ENCODE measurements around the gene RETREG2. TPM values are rescaled to one million over a fixed set of nuclear protein-coding genes. Genes with fewer than 3 reads are reported as not detected.

RETREG2 gene
- total RNA-seq, 1 experiment from 2014 or later: 46.7 TPM

DNA sequence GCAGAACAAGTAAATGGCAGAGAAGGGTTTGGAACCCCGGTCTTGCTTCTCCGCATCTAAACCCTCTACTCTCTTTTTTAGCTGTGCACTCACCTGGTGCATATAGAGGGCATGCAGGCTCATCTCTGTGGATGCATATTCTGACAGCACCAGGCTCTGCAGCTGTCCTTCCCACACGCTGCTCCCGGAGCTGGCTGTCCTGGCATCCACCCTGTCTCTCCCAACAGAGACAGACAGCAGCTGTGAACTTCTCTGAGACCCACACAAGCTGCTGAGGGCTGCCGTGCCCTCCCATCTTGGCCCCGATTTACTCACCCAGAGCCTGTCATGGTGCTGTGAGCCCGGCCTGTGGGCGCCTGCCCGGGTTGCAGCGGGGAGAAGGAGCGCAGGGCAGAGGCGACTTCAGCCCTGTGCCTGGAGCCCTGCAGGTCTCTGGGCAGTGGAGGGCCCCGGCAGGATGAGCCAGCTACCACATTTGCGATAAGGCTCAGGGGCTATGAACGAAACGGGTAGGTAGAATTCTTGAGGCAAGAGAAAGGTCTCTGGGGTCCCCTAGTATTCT is 44.0 kb downstream of the RETREG2 start:
- no peak overlapping the region for H3K9ac ChIP-seq (ENCODE audit: extremely low read depth, insufficient read length, low read length)
- H2BK15ac ChIP-seq (ENCODE audit: low read depth, low read length): no peak overlapping the region
- peaks cover 3% of the 10 kb centered on the region; the same call in 1 of the 2 replicates for H3K27me3 Mint-ChIP-seq (ENCODE audit: low read depth)
- no peak overlapping the region for H3K56ac ChIP-seq (ENCODE audit: insufficient read length, low read depth, low read length)
- no peaks in the 10 kb centered on the region for H3K27me3 ChIP-seq (ENCODE audit: insufficient read depth, low read length)
- no peak overlapping the region for H3K27ac Mint-ChIP-seq
- H3K9me3 ChIP-seq (ENCODE audit: control insufficient read depth, low read depth, low read length): no peaks in the 10 kb centered on the region
- H3T11ph ChIP-seq (ENCODE audit: low read length): no peak overlapping the region
- H3K4me1 Mint-ChIP-seq: peaks cover 13% of the 10 kb centered on the region in 2 experiments
- no peak overlapping the region for H3K23ac ChIP-seq (ENCODE audit: insufficient read length, low read depth, low read length)
- no peak overlapping the region for H3K4me3 Mint-ChIP-seq
- no peak overlapping the region for H2AK5ac ChIP-seq (ENCODE audit: insufficient read length, low read length)
- H3K79me2 ChIP-seq (ENCODE audit: insufficient read depth, low read length): no peaks in the 10 kb centered on the region
- no peak overlapping the region for H3K4ac ChIP-seq (ENCODE audit: low read depth, low read length)
- H2BK12ac ChIP-seq (ENCODE audit: insufficient read length, low read depth, low read length): no peak overlapping the region
- no peak overlapping the region for H2BK5ac ChIP-seq (ENCODE audit: insufficient read length, low read length)
- H3K27ac ChIP-seq (ENCODE audit: insufficient read length, low read depth, low read length): no peak overlapping the region
- no peak overlapping the region for H4K91ac ChIP-seq (ENCODE audit: insufficient read length, low read depth, low read length)
- DNase-seq: no peak
- no peaks in the 10 kb centered on the region for H3K4me1 ChIP-seq (ENCODE audit: insufficient read depth, low read length)
- no CpG with 5 or more reads among the region's 16 CpGs for WGBS (ENCODE audit: extremely low coverage, insufficient read length, low lambda C conversion rate)
- TF ChIP-seq, protein P1, sequence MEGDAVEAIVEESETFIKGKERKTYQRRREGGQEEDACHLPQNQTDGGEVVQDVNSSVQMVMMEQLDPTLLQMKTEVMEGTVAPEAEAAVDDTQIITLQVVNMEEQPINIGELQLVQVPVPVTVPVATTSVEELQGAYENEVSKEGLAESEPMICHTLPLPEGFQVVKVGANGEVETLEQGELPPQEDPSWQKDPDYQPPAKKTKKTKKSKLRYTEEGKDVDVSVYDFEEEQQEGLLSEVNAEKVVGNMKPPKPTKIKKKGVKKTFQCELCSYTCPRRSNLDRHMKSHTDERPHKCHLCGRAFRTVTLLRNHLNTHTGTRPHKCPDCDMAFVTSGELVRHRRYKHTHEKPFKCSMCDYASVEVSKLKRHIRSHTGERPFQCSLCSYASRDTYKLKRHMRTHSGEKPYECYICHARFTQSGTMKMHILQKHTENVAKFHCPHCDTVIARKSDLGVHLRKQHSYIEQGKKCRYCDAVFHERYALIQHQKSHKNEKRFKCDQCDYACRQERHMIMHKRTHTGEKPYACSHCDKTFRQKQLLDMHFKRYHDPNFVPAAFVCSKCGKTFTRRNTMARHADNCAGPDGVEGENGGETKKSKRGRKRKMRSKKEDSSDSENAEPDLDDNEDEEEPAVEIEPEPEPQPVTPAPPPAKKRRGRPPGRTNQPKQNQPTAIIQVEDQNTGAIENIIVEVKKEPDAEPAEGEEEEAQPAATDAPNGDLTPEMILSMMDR (conservative IDR thresholded peaks at IDR 0.05): no peak
- no peak overlapping the region for H3K4me2 ChIP-seq (ENCODE audit: insufficient read depth, insufficient read length, low read length)
- H3K14ac ChIP-seq (ENCODE audit: insufficient read depth, low read length): no peak overlapping the region
- H2AFZ ChIP-seq (ENCODE audit: low read length): no peak overlapping the region
- no peak overlapping the region for H4K5ac ChIP-seq (ENCODE audit: insufficient read length, low read depth, low read length)
- H2BK20ac ChIP-seq (ENCODE audit: low read depth, low read length, poor library complexity, severe bottlenecking): no peak overlapping the region
- H2BK120ac ChIP-seq (ENCODE audit: low read depth, low read length, poor library complexity, severe bottlenecking): no peak overlapping the region
- H4K20me1 ChIP-seq (ENCODE audit: control insufficient read depth, insufficient read depth, insufficient read length): no peaks in the 10 kb centered on the region
- peaks cover 7% of the 10 kb centered on the region for H3K23me2 ChIP-seq (ENCODE audit: insufficient read length, low read depth, low read length, poor library complexity, severe bottlenecking)
- no peak overlapping the region for H4K8ac ChIP-seq (replicated peaks; ENCODE audit: insufficient read length, low read depth, low read length)
- H3K9me3 Mint-ChIP-seq: no peaks in the 10 kb centered on the region
- peaks cover 31 to 64% (median 63%) of the 10 kb centered on the region in 3 experiments for H3K36me3 Mint-ChIP-seq (ENCODE audit: insufficient read depth in 1 of 3, low read depth in 3 of 3)
- no peak overlapping the region for H3K18ac ChIP-seq (ENCODE audit: insufficient read length, low read depth, low read length)
- H3K79me1 ChIP-seq (ENCODE audit: insufficient read depth, low read depth, low read length, poor library complexity, severe bottlenecking): no peaks in the 10 kb centered on the region
